ENCODE results near the gene EWSR1. TPM values are rescaled to one million over a fixed set of nuclear protein-coding genes. Genes with fewer than 3 reads are reported as not detected.

Gene EWSR1
- polyA plus RNA-seq, 1 donor from 2014 or later, result 277 TPM

DNA sequence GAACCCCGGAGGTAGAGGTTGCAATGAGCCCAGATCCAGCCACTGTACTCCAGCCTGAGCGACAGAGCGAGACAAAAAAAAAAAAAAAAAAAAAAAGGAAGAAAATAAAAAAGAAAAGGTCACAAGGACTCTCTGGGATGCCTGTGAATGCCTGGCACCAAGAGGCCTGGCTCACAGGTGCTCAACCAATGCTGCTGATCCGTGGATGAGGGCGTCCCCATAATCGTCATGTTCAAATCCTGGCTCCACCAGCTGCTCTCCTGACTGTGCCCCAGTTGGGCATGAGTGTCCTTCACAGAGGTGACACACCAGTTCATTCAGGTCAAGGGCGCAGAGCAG is 37.7 kb downstream of the EWSR1 start:
- Histone ChIP-seq H3K36me3 (ENCODE audit: insufficient read depth, low read length) (no peaks in the 10 kb centered on the region), H3F3A (ENCODE audit: insufficient read depth, low read length, poor library complexity, severe bottlenecking) (no peaks in the 10 kb centered on the region), H2AFZ (ENCODE audit: low read depth, low read length) (no peak overlapping the region), H4K20me1 (ENCODE audit: insufficient read depth) (no peaks in the 10 kb centered on the region), H3K27ac (ENCODE audit: low read length) (no peak overlapping the region), H3K9me2 (ENCODE audit: insufficient read depth, low read length) (no peaks in the 10 kb centered on the region), H3K9me3 (ENCODE audit: low read length) (no peaks in the 10 kb centered on the region), H3K4me2 (ENCODE audit: low read length) (no peak overlapping the region), H3K4me3 (ENCODE audit: low read length) (peak overlapping the region; percentile 68), H3K27me3 (ENCODE audit: insufficient read depth, low read depth, low read length) (peaks cover 11% of the 10 kb centered on the region), H3K9ac (ENCODE audit: low read length) (peak overlapping the region; percentile 51), H3K79me2 (replicated peaks; ENCODE audit: insufficient read depth, low read length) (no peaks in the 10 kb centered on the region)
- no peak for TF ChIP-seq EP300 (conservative IDR thresholded peaks at IDR 0.05; ENCODE audit: poor library complexity, severe bottlenecking)
- TF ChIP-seq EZH2 (IDR thresholded peaks at IDR 0.05; ENCODE audit: borderline replicate concordance, insufficient read depth, low read length, poor library complexity, severe bottlenecking), result no peak
- TF ChIP-seq SMC3 (conservative IDR thresholded peaks at IDR 0.05; ENCODE audit: poor library complexity), result no peak
- TF ChIP-seq MXI1 (conservative IDR thresholded peaks at IDR 0.05; ENCODE audit: poor library complexity, severe bottlenecking), result no peak
- TF ChIP-seq, protein P1, sequence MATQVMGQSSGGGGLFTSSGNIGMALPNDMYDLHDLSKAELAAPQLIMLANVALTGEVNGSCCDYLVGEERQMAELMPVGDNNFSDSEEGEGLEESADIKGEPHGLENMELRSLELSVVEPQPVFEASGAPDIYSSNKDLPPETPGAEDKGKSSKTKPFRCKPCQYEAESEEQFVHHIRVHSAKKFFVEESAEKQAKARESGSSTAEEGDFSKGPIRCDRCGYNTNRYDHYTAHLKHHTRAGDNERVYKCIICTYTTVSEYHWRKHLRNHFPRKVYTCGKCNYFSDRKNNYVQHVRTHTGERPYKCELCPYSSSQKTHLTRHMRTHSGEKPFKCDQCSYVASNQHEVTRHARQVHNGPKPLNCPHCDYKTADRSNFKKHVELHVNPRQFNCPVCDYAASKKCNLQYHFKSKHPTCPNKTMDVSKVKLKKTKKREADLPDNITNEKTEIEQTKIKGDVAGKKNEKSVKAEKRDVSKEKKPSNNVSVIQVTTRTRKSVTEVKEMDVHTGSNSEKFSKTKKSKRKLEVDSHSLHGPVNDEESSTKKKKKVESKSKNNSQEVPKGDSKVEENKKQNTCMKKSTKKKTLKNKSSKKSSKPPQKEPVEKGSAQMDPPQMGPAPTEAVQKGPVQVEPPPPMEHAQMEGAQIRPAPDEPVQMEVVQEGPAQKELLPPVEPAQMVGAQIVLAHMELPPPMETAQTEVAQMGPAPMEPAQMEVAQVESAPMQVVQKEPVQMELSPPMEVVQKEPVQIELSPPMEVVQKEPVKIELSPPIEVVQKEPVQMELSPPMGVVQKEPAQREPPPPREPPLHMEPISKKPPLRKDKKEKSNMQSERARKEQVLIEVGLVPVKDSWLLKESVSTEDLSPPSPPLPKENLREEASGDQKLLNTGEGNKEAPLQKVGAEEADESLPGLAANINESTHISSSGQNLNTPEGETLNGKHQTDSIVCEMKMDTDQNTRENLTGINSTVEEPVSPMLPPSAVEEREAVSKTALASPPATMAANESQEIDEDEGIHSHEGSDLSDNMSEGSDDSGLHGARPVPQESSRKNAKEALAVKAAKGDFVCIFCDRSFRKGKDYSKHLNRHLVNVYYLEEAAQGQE (IDR thresholded peaks at IDR 0.05; ENCODE audit: borderline replicate concordance), result no peak
- TF ChIP-seq, protein P2, sequence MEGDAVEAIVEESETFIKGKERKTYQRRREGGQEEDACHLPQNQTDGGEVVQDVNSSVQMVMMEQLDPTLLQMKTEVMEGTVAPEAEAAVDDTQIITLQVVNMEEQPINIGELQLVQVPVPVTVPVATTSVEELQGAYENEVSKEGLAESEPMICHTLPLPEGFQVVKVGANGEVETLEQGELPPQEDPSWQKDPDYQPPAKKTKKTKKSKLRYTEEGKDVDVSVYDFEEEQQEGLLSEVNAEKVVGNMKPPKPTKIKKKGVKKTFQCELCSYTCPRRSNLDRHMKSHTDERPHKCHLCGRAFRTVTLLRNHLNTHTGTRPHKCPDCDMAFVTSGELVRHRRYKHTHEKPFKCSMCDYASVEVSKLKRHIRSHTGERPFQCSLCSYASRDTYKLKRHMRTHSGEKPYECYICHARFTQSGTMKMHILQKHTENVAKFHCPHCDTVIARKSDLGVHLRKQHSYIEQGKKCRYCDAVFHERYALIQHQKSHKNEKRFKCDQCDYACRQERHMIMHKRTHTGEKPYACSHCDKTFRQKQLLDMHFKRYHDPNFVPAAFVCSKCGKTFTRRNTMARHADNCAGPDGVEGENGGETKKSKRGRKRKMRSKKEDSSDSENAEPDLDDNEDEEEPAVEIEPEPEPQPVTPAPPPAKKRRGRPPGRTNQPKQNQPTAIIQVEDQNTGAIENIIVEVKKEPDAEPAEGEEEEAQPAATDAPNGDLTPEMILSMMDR (IDR thresholded peaks at IDR 0.05; ENCODE audit: poor library complexity, severe bottlenecking), result no peak
- TF ChIP-seq RAD21 (conservative IDR thresholded peaks at IDR 0.05), result no peak

DNA sequence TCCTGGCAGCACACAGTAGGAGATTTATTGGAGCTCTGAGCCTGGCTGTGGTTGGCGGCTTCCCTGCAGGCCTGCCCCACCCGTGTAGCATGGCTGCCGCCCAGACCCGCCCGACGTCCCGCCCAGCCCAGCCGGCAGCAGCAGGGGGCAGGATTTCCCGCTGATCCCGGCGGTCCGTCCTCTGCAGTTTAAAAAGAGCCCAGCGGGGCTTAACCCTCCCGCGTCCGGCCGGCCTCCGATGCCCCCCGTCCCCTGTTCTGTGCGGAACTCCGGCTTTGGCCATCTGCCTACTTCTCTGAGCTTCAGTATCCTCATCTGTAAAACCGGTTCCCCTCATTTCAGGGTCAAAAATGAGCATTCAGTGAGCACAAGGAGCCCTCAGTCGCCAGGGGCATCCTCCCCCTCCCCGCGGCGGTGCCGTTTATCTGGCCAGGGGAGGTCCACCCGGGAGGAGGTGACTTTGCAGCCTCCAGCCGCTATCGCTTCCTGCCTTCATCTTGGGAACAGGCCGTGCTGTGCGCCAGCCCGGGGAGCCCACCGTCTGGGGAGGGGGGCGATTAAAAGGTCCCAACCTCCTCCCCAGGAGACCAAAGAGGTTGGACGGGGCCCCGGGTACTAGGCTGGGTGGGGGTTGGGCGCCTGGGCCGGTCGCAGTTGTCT is 38.2 kb downstream of the EWSR1 start, which contains the start of gene GAS2L1:
GAS2L1 (plus strand) TSS at position 476 of the 660 bp plus-strand sequence. CDS start 1,456 bp downstream, outside the sequence.
- H3K9me3 ChIP-seq (ENCODE audit: low read length), result no peaks in the 10 kb centered on the region
- H4K20me1 ChIP-seq (ENCODE audit: insufficient read depth), result no peaks in the 10 kb centered on the region
- H3K36me3 ChIP-seq (ENCODE audit: insufficient read depth, low read length), result no peaks in the 10 kb centered on the region
- H3K9me2 ChIP-seq (ENCODE audit: insufficient read depth, low read length), result no peaks in the 10 kb centered on the region
- H3K4me2 ChIP-seq (ENCODE audit: low read length), result peak within 1 kb of the TSS; percentile 59
- H3K27ac ChIP-seq (ENCODE audit: low read length), result no peak within 1 kb of the TSS
- TF ChIP-seq EZH2 (IDR thresholded peaks at IDR 0.05; ENCODE audit: borderline replicate concordance, insufficient read depth, low read length, poor library complexity, severe bottlenecking), result no peak
- TF ChIP-seq, protein P2 (IDR thresholded peaks at IDR 0.05; ENCODE audit: poor library complexity, severe bottlenecking), result peak; percentile 44
- TF ChIP-seq SMC3 (conservative IDR thresholded peaks at IDR 0.05; ENCODE audit: poor library complexity), result no peak
- no peak for TF ChIP-seq EP300 (conservative IDR thresholded peaks at IDR 0.05; ENCODE audit: poor library complexity, severe bottlenecking)
- TF ChIP-seq, protein P1 (IDR thresholded peaks at IDR 0.05; ENCODE audit: borderline replicate concordance), result no peak
- TF ChIP-seq TAF1 (IDR thresholded peaks at IDR 0.05; ENCODE audit: low read depth), result no peak
- no peak for TF ChIP-seq POLR2AphosphoS5 (IDR thresholded peaks at IDR 0.05)
- no peaks in the 10 kb centered on the region for H3K79me2 ChIP-seq (replicated peaks; ENCODE audit: insufficient read depth, low read length)
- peak within 1 kb of the TSS; percentile 27 for H2AFZ ChIP-seq (ENCODE audit: low read depth, low read length)
- H3F3A ChIP-seq (ENCODE audit: insufficient read depth, low read length, poor library complexity, severe bottlenecking), result no peaks in the 10 kb centered on the region
- H3K4me3 ChIP-seq (ENCODE audit: low read length), result peak within 1 kb of the TSS; percentile 68
- H3K27me3 ChIP-seq (ENCODE audit: insufficient read depth, low read depth, low read length), result peaks cover 11% of the 10 kb centered on the region
- peak within 1 kb of the TSS; percentile 51 for H3K9ac ChIP-seq (ENCODE audit: low read length)

Measured in neural cell (in vitro differentiated cells).